Endothelial cell of hepatic sinusoid (primary cell): ENCODE results near the gene NUP93.
"Not testable (repeated sequence)": the region's sequence is repeated elsewhere in the genome, so short reads cannot be mapped to it uniquely, and the experiment has no call there.

Experiments used
- in situ Hi-C: cut with HindIII; loops from 2 replicates; pipeline ENCODE4 v1.10.0; 2017; ENCODE audit warnings: low sequenced_read_pairs

Gene NUP93

DNA sequence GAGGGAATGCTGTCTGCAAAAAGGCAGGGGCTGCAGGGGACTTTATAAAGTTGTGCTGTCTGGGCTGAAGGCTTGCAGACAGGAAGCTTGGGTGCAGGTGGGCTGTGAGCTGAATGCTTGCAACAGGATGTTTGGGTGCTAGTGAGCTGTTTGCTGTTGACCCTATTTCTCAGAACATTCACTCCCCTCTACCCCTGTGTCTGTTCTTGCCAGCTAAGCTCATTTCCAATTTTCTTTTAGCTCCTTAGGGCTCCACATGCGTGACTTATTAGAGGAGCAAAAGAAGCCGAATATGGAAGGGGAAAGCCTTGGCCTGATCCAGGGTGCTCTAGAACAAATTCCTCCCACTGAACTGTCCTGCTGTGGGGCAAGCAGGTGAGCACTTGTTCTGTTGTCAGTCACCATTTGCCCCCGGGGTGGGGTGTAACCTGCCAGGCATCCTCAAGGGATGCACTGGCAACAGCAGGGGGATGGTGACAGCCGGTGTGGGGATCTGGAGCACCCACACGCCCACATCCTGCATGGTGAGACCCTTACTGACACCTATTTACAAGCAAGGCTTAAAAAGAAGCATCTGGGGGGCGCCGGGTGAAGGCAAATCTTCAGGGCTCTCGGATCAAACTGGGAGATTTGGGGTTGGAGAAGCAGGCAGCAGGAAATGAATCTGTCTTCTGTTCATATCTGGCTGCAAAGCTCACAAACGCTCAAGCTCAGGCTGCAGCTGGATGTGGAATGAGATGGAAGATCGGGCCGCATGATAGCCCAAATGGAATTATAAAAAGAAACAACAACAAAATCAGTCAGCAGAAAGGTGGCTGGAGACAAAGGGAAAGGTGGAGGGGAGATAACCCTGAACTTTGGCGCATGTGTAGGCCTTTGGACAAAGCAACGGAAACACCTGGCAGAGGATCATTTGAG lies 21.1 kb upstream of the NUP93 start:
- in situ Hi-C loops, result no loop called here

- in situ Hi-C loops, result no loop called here
These were observed 20.4 kb upstream of the NUP93 start for GRCh38 chr16:56709443-56710040.

GRCh38 chr16:56710181-56710737 lies 19.7 kb upstream of the NUP93 start:
- in situ Hi-C loops, result no loop called here

- in situ Hi-C loops, result no loop called here
These were observed 18.1 kb upstream of the NUP93 start for GRCh38 chr16:56711862-56712261.

- in situ Hi-C loops, result no loop called here
These were observed 16.1 kb upstream of the NUP93 start for GRCh38 chr16:56713794-56714193.

- in situ Hi-C loops, result loop anchor here (5.0 kb wide), 1 partner anchor 48 kb away; the partner anchor contains the start of genes MT1G and MT1H
These were observed 14.8 kb upstream of the NUP93 start for GRCh38 chr16:56715126-56715525.

DNA sequence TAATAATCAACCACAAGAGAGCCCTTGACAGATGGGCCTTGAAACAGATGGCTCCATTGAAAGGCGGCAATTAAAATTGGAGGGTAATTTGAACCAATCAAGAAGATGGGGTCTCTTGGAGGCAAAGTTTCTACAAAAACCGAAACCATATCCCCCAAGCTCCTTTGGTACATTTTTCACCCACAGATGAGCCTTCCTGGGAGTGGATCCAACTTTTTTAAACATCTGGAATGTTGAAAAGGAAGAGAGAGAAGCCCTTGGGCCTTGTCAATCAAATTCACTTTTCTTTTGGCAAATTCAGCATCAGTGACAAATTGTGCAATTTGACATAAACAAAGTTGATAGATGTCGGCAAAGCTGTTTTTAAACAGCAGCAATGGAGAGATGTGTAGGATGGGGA lies 13.2 kb upstream of the NUP93 start:
- in situ Hi-C loops, result loop anchor here (5.0 kb wide), 1 partner anchor 49 kb away; the partner anchor contains the start of genes MT1G and MT1H

- in situ Hi-C loops, result loop anchor here (5.0 kb wide), 1 partner anchor 50 kb away; the partner anchor contains the start of genes MT1G and MT1H
These were observed 12.4 kb upstream of the NUP93 start for GRCh38 chr16:56717532-56717931.

GRCh38 chr16:56722200-56722842 lies 7.6 kb upstream of the NUP93 start:
- in situ Hi-C loops, result no loop called here

GRCh38 chr16:56724191-56724590 lies 5.7 kb upstream of the NUP93 start:
- in situ Hi-C loops, result no loop called here

GRCh38 chr16:56726283-56726682 lies 3.6 kb upstream of the NUP93 start:
- in situ Hi-C loops, result no loop called here

DNA sequence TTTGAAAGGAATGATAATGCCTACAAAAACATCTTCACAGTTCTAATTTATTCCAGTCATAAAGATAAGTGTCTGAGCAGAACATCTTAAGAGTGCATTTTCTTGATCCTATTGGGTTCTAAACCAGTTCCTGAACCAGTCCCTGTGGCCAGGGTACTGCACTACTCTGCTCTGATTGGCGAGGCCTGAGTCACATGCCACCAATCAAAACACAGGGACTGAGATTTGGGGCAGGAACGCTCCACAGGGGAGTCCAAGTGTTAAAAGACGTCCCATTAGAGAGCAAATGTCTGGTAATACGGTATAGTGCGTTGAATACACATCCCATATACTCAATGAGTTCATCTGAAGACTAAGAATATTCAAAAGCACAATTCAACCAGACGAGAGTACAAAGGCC lies 3.0 kb upstream of the NUP93 start:
- in situ Hi-C loops, result no loop called here

DNA sequence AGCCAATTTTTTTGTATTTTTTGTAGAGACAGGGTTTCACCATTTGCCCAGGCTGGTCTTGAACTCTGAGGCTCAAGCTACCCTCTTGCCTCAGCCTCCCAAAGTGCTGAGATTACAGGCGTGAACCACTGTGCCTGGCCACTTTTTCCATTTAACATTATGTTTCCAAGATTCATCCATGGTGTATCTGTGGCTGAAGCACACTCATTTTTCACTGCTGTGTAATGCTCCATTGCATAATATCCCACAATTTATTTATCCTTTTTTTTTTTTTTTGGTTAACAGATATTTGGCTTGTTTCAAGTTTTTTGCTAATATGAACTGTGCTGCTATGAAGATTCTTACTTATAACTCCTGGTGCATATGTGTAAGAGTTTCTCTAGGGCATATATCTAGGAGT lies 1.9 kb upstream of the NUP93 start:
- in situ Hi-C loops, result no loop called here

DNA sequence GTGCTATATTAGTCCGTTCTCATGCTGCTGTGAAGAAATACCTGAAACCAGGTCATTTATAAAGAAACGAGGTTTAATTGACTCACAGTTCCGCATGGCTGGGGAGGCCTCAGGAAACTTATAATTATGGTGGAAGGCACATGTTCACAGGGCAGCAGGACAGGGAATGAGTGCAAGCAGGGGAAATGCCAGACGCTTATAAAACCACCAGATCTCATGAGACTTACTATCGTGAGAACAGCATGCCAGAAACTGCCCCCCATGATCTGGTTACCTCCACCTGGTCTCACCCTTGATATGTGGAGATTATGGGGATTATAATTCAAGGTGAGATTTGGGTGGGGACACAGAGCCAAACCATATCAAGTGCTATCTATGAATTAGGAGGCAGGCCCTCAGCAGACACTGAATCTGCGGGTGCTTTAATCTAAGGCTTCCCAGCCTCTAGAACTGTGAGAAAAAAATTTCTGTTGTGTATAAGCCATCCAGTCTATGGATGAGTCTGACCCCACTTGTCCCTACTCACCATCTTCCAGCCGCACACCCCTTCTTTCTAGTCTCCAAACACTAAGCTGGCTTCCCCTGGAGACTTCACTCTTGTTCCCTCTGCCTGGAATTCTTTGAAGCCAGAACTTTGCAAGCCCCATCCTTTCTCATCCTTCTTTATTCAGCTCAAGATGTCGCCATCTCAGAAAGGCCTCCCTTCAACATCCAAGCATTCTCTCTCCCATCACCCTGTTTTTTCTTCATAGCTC lies 772 bp upstream of the NUP93 start:
- in situ Hi-C loops, result no loop called here

GRCh38 chr16:56732366-56732765 lies 2.4 kb downstream of the NUP93 start:
- in situ Hi-C loops, result no loop called here

DNA sequence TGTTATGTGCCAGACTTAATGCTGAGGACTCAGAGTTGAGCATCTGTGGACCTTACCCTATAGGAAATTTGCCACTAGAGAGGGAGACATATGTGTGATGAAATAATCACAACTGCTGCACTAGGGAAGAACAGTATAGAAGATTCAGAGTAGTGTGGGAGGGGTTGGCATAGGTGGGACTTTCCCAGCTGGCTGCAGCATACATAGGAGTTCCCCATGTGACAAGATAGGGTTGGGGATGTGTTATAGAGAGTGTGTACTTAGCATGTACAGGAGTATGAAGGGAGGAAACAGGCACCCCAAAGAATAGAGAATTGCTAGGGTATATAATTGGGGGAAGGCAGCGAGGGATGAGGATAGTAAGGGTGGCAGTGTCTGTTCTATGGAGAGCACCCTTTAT lies 2.9 kb downstream of the NUP93 start:
- in situ Hi-C loops, result no loop called here

GRCh38 chr16:56734429-56734828 lies 4.5 kb downstream of the NUP93 start:
- in situ Hi-C loops, result no loop called here

- in situ Hi-C loops, result no loop called here
These were observed 6.5 kb downstream of the NUP93 start for GRCh38 chr16:56736476-56736875.

DNA sequence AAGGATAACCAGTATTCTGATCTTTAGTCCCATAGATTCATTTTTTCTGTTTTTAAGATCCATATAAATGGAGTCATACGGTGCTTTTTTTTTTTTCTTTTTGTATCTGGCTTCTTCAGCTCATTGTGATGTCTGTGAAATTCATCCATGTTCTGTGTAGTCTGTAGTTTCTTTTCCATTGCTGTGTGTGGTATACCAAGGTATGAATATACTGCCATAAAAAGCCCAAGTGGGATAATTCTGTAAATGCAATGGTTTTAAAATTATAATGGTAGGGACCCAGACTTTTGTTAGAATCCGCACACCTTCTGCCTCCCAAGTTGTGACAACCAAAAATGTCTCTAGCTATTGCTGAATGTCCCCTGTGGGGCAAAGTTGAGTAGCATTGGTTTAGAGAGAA lies 7.6 kb downstream of the NUP93 start:
- in situ Hi-C loops, result no loop called here

DNA sequence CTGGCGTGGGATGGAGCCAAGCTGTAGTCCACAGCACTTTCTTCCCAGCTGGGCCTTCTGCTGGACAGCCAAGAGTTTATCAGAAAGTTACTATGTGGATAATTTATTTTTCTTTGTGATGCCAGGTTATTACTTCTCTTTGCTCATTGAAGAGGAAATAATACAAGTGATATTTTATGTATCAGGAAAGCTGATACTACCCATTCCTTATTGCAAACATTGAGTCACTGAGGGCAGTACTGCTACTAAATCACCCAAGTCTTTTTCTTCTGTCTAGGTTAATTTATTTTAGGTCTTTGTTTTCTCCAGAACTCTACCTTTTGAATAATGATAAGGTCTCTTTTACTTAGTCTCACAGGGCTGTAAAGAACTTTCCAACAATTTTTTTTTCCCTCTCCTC lies 8.3 kb downstream of the NUP93 start:
- in situ Hi-C loops, result no loop called here

DNA sequence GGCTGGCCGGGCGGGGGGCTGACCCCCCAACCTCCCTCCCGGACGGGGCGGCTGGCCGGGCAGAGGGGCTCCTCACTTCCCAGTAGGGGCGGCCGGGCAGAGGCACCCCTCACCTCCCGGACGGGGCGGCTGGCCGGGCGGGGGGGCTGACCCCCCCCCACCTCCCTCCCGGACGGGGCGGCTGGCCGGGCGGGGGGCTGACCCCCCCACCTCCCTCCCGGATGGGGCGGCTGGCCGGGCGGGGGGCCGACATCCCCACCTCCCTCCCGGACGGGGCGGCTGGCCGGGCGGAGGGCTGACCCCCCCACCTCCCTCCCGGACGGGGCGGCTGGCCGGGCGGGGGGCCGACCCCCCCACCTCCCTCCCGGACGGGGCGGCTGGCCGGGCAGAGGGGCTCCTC lies 9.4 kb downstream of the NUP93 start:
- in situ Hi-C loops, result not testable (repeated sequence)
